ENCODE data around the gene LPCAT2. TPM values are rescaled to one million over a fixed set of nuclear protein-coding genes. Genes with fewer than 3 reads are reported as not detected.

LPCAT2 gene
- total and polyA plus RNA-seq, 7 donors = 1.0 to 4.3 (median 2.1) TPM

GRCh38 chr16:55495616-55496289 is 13.1 kb upstream of the LPCAT2 start:
- Histone ChIP-seq H3K4me1 (peaks cover under 1% of the 10 kb centered on the region), H3K36me3 (ENCODE audit: insufficient read depth in 1 of 2, low read depth in 1 of 2) (no peaks in the 10 kb centered on the region), H3K9me3 (no peaks in the 10 kb centered on the region), H3K4me3 (no peak overlapping the region), H3K27ac (no peak overlapping the region), H3K27me3 (ENCODE audit: insufficient read depth in 3 of 3, low read length in 2 of 3) (no peaks in the 10 kb centered on the region)
- TF ChIP-seq, protein P1, sequence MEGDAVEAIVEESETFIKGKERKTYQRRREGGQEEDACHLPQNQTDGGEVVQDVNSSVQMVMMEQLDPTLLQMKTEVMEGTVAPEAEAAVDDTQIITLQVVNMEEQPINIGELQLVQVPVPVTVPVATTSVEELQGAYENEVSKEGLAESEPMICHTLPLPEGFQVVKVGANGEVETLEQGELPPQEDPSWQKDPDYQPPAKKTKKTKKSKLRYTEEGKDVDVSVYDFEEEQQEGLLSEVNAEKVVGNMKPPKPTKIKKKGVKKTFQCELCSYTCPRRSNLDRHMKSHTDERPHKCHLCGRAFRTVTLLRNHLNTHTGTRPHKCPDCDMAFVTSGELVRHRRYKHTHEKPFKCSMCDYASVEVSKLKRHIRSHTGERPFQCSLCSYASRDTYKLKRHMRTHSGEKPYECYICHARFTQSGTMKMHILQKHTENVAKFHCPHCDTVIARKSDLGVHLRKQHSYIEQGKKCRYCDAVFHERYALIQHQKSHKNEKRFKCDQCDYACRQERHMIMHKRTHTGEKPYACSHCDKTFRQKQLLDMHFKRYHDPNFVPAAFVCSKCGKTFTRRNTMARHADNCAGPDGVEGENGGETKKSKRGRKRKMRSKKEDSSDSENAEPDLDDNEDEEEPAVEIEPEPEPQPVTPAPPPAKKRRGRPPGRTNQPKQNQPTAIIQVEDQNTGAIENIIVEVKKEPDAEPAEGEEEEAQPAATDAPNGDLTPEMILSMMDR (IDR thresholded peaks at IDR 0.05) = no peak
- intact Hi-C loops (cut with DNase I) = no loop called here
- ATAC-seq (peak in 1 of 4 donors; percentile 35), DNase-seq (no peak)
- WGBS, 3 donors = 65 to 76% (median 73%) methylated on average over 7 of the region's 7 CpGs

DNA sequence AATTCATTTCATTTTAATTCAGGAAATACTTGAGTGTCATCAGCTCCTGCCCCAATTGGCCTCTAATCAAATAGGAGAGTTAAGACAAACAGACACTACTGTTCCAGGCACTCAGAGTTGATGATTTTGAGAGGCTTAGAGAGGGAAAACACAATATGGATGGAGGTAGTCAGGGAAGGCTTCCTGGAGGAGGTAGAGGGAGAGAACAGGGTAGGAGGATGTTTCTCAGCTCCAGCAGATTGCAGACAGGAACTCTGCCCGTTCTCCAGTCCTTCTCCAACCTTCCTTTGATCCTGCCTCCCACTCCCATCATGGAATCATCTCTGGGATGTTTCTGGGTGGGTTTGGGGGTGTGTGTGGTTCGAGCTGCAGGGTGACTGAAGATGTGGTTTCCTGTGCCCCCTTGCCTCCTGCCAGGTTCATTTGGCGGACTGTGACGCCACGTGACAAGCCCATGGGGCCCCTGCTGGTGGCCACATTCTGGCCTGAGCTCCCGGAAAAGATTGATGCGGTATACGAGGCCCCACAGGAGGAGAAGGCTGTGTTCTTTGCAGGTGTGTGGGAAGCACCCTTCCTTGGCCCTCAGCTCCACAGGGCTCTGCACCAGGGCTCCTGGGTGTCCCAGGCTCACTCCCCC is 12.2 kb upstream of the LPCAT2 start:
- TF ChIP-seq, protein P1 (IDR thresholded peaks at IDR 0.05) = no peak
- ATAC-seq = no peak

DNA sequence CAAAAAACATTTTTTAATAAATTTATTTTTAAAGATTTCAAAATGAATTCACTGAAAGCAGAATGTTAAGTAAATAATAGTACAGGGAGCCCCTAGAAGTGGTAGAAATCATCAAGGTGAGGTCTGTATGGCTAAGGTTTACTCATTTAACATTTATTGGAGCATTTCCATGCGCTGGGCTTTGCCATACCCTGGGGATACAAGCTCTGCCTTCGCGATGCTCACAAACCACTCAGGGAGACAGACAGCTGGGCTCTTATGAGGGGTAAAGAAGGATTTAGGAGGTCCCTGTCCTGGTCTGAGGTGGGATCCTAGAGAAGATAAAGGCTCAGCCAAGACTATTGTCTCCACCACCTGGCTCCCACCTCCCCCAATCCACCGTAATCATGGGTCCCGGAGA is 11.3 kb upstream of the LPCAT2 start:
- no peak for ATAC-seq
- intact Hi-C loops (cut with DNase I) = no loop called here
- Histone ChIP-seq H3K9me3 (no peaks in the 10 kb centered on the region), H3K27ac (no peak overlapping the region), H3K4me1 (peaks cover 7% of the 10 kb centered on the region), H3K4me3 (no peak overlapping the region), H3K27me3 (ENCODE audit: insufficient read depth in 3 of 3, low read length in 2 of 3) (peaks cover 0 to 2% (median 0%) of the 10 kb centered on the region in 3 donors), H3K36me3 (ENCODE audit: insufficient read depth in 1 of 2, low read depth in 1 of 2) (no peaks in the 10 kb centered on the region)
- WGBS, 3 donors = 81 to 91% (median 87%) methylated on average over 5 of the region's 5 CpGs
- TF ChIP-seq, protein P1 (IDR thresholded peaks at IDR 0.05) = no peak
- no peak for DNase-seq

More for the DNA sequence above, 12.2 kb upstream of the LPCAT2 start:
- no peak for DNase-seq
- Histone ChIP-seq H3K4me3 (no peak overlapping the region), H3K9me3 (no peaks in the 10 kb centered on the region), H3K27me3 (ENCODE audit: insufficient read depth in 3 of 3, low read length in 2 of 3) (no peaks in the 10 kb centered on the region), H3K36me3 (ENCODE audit: insufficient read depth in 1 of 2, low read depth in 1 of 2) (no peaks in the 10 kb centered on the region), H3K27ac (no peak overlapping the region), H3K4me1 (peaks cover 3% of the 10 kb centered on the region)
- 73 to 76% (median 74%) methylated on average over 8 of the region's 8 CpGs for WGBS, 3 donors
- intact Hi-C loops (cut with DNase I) = no loop called here

GRCh38 chr16:55498101-55498500 is 10.8 kb upstream of the LPCAT2 start:
- Histone ChIP-seq H3K4me1 (peaks cover 12% of the 10 kb centered on the region), H3K27ac (no peak overlapping the region), H3K27me3 (ENCODE audit: insufficient read depth in 3 of 3, low read length in 2 of 3) (peaks cover 0 to 2% (median 0%) of the 10 kb centered on the region in 3 donors), H3K4me3 (no peak overlapping the region), H3K36me3 (ENCODE audit: insufficient read depth in 1 of 2, low read depth in 1 of 2) (no peaks in the 10 kb centered on the region), H3K9me3 (no peaks in the 10 kb centered on the region)
- DNase-seq = no peak
- TF ChIP-seq, protein P1 (IDR thresholded peaks at IDR 0.05) = no peak
- WGBS, 3 donors = 82 to 86% (median 82%) methylated on average over 6 of the region's 6 CpGs
- intact Hi-C loops (cut with DNase I) = no loop called here
- ATAC-seq = no peak
